Measurements from ENCODE around the gene SBF2.

SBF2 gene

GRCh38 chr11:9783986-9784385 lies 510.0 kb downstream of the SBF2 start:
- no peak for TF ChIP-seq CTCF (IDR thresholded peaks at IDR 0.05; ENCODE audit: low read depth, low read length)
- DNase-seq (ENCODE audit: low read depth, low spot score), result no peak
- in situ Hi-C loops (cut with HindIII; ENCODE audit: low sequenced_read_pairs), result no loop called here
- H3K4me3 ChIP-seq (ENCODE audit: low read depth, low read length), result no peak overlapping the region

DNA sequence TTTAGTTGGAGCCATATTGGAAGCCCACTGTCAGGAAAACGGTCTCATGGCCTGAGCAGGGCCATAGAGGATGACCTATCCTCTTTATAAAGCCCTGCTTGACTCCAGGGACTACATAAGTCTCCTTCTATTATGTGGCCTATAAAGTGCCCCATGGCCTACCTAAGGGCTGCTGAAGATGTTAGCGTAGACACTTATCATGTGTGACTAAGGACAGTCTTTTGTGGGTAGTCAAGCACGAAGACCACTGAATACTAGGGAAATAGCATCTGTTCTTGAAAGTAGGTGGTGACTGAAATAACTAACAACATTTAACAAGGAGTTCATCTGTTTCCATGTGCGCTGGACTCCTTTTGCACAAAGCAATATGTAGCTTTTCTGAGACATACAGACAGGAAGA lies 513.1 kb downstream of the SBF2 start:
- in situ Hi-C loops (cut with HindIII; ENCODE audit: low sequenced_read_pairs), result no loop called here
- DNase-seq (ENCODE audit: low read depth, low spot score), result no peak
- H3K4me3 ChIP-seq (ENCODE audit: low read depth, low read length), result no peak overlapping the region
- no peak for TF ChIP-seq CTCF (IDR thresholded peaks at IDR 0.05; ENCODE audit: low read depth, low read length)

DNA sequence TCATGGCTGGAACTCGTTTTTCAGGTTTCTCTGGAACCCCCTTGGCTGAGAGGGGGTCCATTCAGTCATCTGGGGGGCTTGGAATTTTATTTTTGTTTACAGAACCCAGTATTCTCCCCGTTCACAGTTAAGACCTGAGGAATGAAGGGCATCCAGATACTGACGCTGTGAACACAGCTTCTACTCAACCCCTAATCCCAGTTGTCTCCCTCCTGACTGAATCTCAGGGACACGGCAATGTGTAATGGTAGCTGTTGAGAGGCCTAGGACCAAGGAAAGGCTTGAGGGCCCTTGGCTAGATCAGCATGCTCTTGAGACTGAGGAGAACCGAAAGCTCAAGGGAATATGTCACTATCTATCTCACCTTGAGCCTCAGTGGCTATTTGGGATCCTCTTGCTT lies 516.5 kb downstream of the SBF2 start:
- in situ Hi-C loops (cut with HindIII; ENCODE audit: low sequenced_read_pairs), result no loop called here
- TF ChIP-seq CTCF (IDR thresholded peaks at IDR 0.05; ENCODE audit: low read depth, low read length), result no peak
- DNase-seq (ENCODE audit: low read depth, low spot score), result no peak
- H3K4me3 ChIP-seq (ENCODE audit: low read depth, low read length), result no peak overlapping the region

DNA sequence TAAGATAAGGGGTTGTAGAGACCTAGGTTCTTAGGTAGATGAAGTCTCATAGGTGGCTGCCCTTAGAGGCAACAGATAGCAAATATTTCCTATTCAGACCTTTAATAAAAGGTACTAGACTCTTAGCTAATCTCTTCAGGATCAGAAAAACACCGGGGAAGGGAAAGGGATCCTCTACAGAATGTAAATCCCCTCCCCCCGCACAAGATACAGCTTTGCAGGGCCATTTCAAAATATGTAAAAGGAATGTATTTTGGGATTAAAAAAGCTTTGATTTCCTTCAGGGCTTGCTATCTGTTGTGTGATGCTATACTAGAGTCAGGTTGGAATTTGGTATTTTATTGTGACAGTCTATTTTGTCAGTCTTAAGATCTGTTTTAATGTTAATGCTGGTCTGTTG lies 517.0 kb downstream of the SBF2 start:
- no peak for TF ChIP-seq CTCF (IDR thresholded peaks at IDR 0.05; ENCODE audit: low read depth, low read length)
- DNase-seq (ENCODE audit: low read depth, low spot score), result no peak
- no peak overlapping the region for H3K4me3 ChIP-seq (ENCODE audit: low read depth, low read length)
- in situ Hi-C loops (cut with HindIII; ENCODE audit: low sequenced_read_pairs), result no loop called here

DNA sequence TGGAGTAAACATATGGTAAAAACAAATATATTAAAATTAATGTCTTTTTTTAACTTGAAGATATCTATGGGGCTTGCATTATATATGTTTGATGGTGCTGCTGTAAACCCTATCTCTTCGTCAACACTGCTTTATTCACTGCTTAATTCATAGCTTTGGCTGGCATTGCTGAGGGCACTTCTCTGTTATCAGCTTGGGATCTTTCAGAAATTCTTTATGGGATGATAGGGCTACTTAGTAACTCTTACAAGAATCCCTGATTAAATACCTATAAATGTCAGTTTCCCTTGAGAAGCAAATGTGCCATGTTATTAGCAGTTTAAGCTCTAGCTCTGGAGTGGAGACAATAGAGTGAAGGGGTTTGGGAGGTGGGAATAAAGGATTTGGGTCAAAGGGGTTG lies 517.8 kb downstream of the SBF2 start:
- in situ Hi-C loops (cut with HindIII; ENCODE audit: low sequenced_read_pairs), result no loop called here
- TF ChIP-seq CTCF (IDR thresholded peaks at IDR 0.05; ENCODE audit: low read depth, low read length), result no peak
- DNase-seq (ENCODE audit: low read depth, low spot score), result no peak
- H3K4me3 ChIP-seq (ENCODE audit: low read depth, low read length), result no peak overlapping the region

GRCh38 chr11:9775398-9775779 lies 518.6 kb downstream of the SBF2 start:
- H3K4me3 ChIP-seq (ENCODE audit: low read depth, low read length), result no peak overlapping the region
- in situ Hi-C loops (cut with HindIII; ENCODE audit: low sequenced_read_pairs), result no loop called here
- no peak for DNase-seq (ENCODE audit: low read depth, low spot score)
- no peak for TF ChIP-seq CTCF (IDR thresholded peaks at IDR 0.05; ENCODE audit: low read depth, low read length)

Data from astrocyte of the spinal cord (primary cell).